ENCODE results near the gene RAPGEF2. TPM values are rescaled to one million over a fixed set of nuclear protein-coding genes. Genes with fewer than 3 reads are reported as not detected.

RAPGEF2 gene
- total and polyA plus RNA-seq, 2 experiments from 2014 or later, result 17.3 to 96.0 TPM

DNA sequence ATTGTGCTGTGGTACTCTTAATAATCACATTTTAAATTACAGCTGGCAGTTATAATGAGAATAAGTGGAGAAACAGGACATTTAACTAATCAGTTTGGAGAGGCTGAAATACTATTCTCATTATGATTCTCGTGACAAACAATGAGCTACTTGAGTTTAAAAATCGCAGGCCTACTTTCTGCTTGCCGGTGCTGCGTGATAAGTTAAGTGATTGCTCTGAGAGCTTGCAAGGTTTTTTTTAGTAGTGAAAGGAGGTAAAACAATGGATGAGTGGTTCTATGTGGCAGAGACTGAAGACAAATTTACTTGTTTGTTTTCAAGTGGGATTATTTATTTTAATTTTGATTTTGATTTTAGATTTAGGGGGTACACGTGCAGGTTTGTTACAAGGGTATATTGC lies 114.0 kb downstream of the RAPGEF2 start:
- no peak for TF ChIP-seq CTCF (IDR thresholded peaks at IDR 0.05; ENCODE audit: low read depth, low read length)
- Histone ChIP-seq H3K36me3 (no peaks in the 10 kb centered on the region), H3K27me3 (no peaks in the 10 kb centered on the region), H3K4me1 (ENCODE audit: low read depth) (peaks cover 65% of the 10 kb centered on the region), H3K4me3 (no peak overlapping the region), H3K27ac (peak overlapping the region; percentile 88), H3K9me3 (ENCODE audit: low read depth) (no peaks in the 10 kb centered on the region)
- DNase-seq (ENCODE audit: low read depth in 1 of 2, low spot score in 1 of 2), result peak in 1 of 2 donors; percentile 75

GRCh38 chr4:159219862-159220261 lies 117.0 kb downstream of the RAPGEF2 start:
- no peak for TF ChIP-seq CTCF (IDR thresholded peaks at IDR 0.05; ENCODE audit: low read depth, low read length)
- Histone ChIP-seq H3K4me1 (ENCODE audit: low read depth) (peaks cover 46% of the 10 kb centered on the region), H3K27ac (peak overlapping the region; percentile 58), H3K27me3 (no peaks in the 10 kb centered on the region), H3K36me3 (no peaks in the 10 kb centered on the region), H3K4me3 (no peak overlapping the region), H3K9me3 (ENCODE audit: low read depth) (no peaks in the 10 kb centered on the region)
- DNase-seq (ENCODE audit: low read depth in 1 of 2, low spot score in 1 of 2), result no peak

GRCh38 chr4:159220353-159220752 lies 117.5 kb downstream of the RAPGEF2 start:
- H3K9me3 ChIP-seq (ENCODE audit: low read depth), result no peaks in the 10 kb centered on the region
- no peaks in the 10 kb centered on the region for H3K27me3 ChIP-seq
- no peak for TF ChIP-seq CTCF (IDR thresholded peaks at IDR 0.05; ENCODE audit: low read depth, low read length)
- no peaks in the 10 kb centered on the region for H3K36me3 ChIP-seq
- peak overlapping the region; percentile 58 for H3K27ac ChIP-seq
- peaks cover 43% of the 10 kb centered on the region for H3K4me1 ChIP-seq (ENCODE audit: low read depth)
- no peak overlapping the region for H3K4me3 ChIP-seq
- DNase-seq (ENCODE audit: low read depth in 1 of 2, low spot score in 1 of 2), result peak in 1 of 2 donors; percentile 18

DNA sequence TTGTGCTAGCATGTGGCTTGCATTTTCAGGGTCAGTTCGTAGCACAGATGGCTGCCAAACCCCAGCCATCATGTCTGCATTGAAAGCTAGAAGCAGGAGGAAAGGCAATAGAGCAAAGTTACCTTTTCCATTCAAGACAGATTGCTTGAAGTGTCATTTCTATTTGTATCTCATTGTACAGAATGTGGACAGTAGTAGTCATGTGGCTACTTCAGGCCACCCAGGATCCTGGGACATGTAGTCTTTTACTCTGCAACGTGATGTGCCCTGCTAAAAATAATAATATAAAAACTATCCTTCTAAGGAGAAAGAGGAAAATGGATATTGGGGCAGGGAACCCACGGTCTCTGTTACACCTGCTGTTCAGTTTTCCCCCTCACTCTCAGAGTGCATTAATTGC lies 118.4 kb downstream of the RAPGEF2 start:
- Histone ChIP-seq H3K4me1 (ENCODE audit: low read depth) (peaks cover 34% of the 10 kb centered on the region), H3K4me3 (no peak overlapping the region), H3K27ac (no peak overlapping the region), H3K9me3 (ENCODE audit: low read depth) (no peaks in the 10 kb centered on the region), H3K27me3 (no peaks in the 10 kb centered on the region), H3K36me3 (no peaks in the 10 kb centered on the region)
- TF ChIP-seq CTCF (IDR thresholded peaks at IDR 0.05; ENCODE audit: low read depth, low read length), result no peak
- no peak for DNase-seq (ENCODE audit: low read depth in 1 of 2, low spot score in 1 of 2)

DNA sequence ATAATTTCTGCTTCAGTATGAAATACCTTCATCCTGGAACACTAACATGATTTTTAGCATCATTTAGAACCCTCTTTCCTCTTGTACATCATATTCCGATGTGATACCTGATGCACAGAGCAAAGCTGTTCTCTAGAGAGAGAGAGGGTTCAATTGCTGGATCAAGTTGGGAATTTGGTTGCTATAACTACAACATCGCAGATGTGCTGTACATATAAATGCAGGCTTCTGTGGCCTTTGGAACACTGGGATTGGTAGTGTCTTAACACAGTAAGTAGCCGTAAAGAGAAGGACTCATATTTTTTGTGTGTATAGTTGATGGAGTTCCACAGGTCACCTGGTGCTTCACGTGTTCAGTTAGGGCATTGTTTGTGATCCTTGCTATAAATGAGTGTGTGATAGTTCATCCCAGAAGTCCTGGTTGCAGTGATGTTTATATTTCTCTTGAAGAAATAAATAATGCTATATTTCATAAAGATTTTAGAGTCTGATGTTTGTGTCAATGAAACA lies 119.2 kb downstream of the RAPGEF2 start:
- no peak for TF ChIP-seq CTCF (IDR thresholded peaks at IDR 0.05; ENCODE audit: low read depth, low read length)
- no peaks in the 10 kb centered on the region for H3K27me3 ChIP-seq
- no peaks in the 10 kb centered on the region for H3K36me3 ChIP-seq
- H3K27ac ChIP-seq, result peak overlapping the region; percentile 2
- no peak overlapping the region for H3K4me3 ChIP-seq
- H3K4me1 ChIP-seq (ENCODE audit: low read depth), result peaks cover 28% of the 10 kb centered on the region
- H3K9me3 ChIP-seq (ENCODE audit: low read depth), result no peaks in the 10 kb centered on the region
- no peak for DNase-seq (ENCODE audit: low read depth in 1 of 2, low spot score in 1 of 2)

DNA sequence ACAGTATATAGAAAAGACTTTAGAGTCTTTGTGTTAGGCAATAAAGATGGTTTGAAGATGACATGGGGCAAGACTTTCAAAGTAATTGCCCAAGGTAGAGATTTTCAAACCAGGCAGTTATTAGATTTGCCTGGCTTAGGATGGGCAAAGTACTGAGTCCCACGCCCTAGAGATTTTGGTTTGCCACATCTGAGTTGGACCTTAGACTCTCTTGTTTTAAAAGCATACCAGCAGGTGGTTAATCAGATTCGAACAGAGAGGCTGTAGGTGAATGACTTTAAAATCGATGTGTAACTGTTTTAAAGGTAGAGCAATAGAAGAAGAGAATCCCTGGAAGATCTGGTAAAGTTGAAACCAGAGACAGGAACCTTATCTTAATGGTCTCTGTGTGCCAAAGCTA lies 121.5 kb downstream of the RAPGEF2 start:
- no peaks in the 10 kb centered on the region for H3K36me3 ChIP-seq
- H3K27ac ChIP-seq, result no peak overlapping the region
- H3K9me3 ChIP-seq (ENCODE audit: low read depth), result no peaks in the 10 kb centered on the region
- no peak for TF ChIP-seq CTCF (IDR thresholded peaks at IDR 0.05; ENCODE audit: low read depth, low read length)
- no peak for DNase-seq (ENCODE audit: low read depth in 1 of 2, low spot score in 1 of 2)
- H3K4me3 ChIP-seq, result no peak overlapping the region
- no peaks in the 10 kb centered on the region for H3K27me3 ChIP-seq
- peaks cover 37% of the 10 kb centered on the region for H3K4me1 ChIP-seq (ENCODE audit: low read depth)
